ENCODE results near the gene ARHGAP18.

DNA sequence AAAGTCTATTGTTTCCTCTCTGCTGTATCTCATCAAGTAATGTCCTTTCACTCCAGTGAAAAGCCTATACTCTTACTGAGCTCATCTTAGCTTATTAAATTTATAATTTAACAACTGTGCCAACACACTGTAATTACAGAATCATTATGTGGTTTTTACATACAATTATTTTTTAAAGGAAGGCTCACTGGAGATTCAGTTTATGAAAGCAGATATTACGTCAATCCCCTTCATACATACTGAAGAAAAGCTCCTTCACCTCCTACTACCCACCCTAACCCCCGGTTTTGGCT is 28.1 kb downstream of the ARHGAP18 start:
- TF ChIP-seq, protein P1, sequence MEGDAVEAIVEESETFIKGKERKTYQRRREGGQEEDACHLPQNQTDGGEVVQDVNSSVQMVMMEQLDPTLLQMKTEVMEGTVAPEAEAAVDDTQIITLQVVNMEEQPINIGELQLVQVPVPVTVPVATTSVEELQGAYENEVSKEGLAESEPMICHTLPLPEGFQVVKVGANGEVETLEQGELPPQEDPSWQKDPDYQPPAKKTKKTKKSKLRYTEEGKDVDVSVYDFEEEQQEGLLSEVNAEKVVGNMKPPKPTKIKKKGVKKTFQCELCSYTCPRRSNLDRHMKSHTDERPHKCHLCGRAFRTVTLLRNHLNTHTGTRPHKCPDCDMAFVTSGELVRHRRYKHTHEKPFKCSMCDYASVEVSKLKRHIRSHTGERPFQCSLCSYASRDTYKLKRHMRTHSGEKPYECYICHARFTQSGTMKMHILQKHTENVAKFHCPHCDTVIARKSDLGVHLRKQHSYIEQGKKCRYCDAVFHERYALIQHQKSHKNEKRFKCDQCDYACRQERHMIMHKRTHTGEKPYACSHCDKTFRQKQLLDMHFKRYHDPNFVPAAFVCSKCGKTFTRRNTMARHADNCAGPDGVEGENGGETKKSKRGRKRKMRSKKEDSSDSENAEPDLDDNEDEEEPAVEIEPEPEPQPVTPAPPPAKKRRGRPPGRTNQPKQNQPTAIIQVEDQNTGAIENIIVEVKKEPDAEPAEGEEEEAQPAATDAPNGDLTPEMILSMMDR (IDR thresholded peaks at IDR 0.05), result no peak
- TF ChIP-seq POLR2A (IDR thresholded peaks at IDR 0.05), result no peak

All from lower leg skin (tissue), 3 donors.